Fibroblast of skin of left quadriceps (primary cell): Measurements from ENCODE around the gene GPR180.
A peak's percentile ranks its signal among the peaks of the same experiment; 100 is the strongest.

Experiments used
- DNase-seq, 2 experiments: peaks; one replicate each; pipeline ENCODE4 v3.0.0-alpha.2; 2013; ENCODE audit warnings: low read depth in 2 of 2

The GPR180 gene

DNA sequence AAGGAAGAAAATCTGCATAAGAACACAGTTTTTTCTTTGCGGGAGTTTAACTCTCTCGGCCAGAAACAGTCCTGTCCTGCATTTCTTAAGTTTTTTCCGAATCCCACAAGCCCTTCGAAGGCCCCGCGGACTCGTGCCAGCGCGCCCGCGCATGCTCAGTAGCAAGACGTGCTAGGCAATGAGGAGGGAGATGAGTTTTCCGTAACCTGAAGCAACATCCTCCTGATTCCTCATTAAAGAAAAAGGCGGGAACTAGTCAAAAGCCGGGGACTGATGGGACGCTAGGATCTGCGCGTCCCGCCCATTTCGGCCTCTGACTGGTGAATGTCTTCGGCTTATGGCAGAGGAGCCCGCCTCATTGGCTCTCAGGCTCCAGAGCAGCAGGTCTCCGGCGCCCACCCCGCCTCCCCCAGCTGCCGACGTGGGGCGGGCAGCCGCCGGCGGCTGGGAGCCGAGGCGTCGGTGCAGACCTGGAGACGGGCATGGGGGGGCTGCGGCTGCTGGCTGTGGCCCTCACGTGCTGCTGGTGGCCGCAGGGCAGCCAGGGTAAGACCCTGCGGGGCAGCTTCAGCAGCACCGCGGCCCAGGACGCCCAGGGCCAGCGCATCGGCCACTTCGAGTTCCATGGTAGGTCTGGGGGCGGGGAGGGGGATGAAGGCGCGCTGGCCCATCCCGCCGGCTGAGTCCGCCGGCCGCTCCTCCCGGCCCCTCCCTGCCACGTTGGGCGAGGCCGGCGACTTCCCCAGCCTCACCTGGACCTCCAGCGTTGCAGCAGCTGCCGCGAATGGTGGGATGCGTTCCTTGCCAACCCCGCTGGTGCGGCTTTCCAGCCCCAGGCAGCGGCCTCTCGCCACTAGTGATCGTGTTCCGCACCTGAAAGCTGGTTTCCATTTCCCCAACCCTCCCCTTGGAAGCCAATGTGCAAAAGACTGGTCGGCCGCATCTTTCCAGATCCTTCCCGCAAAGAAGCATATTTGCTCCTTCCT lies at the start of gene GPR180:
GPR180 (plus strand) TSS at position 412 of the 986 bp plus-strand sequence; CDS start at position 483, 71 bp downstream.
- peak; percentile 99 to 100 for DNase-seq

DNA sequence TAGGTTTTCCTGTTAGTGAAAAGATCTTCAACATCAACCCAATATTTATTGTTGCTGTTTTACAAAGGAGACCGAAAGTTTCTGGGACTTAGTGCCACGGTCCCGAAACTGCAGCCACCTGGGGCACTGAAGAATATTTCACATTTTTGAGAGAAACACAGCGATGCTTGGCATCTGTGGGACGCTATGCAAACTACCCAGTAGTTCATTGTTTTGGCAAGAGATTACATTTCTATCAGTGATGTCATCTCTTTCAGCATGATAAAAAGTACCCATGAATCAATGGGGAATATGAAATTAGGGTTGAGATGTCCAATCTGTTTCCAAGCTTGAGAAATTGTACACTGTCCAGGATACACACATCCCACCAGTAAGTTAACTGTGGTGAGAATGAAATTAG lies 49.6 kb upstream of the GPR180 start:
- no peak for DNase-seq

DNA sequence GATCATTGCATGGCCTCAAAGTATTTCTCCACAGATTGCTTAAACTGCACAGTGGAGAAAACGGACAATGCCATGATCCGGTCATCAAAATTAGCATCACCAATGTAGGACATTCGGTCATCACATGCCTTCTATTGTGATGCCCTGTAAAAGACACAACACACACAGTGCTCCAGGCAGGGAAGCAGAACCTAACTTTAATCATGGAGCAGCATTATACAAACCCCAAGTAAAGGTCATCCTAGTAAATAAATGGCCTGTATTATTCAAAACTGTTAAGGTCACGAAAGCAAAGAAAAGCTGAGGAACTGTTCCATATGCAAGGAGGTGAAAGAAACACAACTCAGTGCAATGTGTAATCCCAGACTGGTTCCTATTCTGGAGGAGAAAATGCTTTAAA lies 47.9 kb upstream of the GPR180 start:
- no peak for DNase-seq

DNA sequence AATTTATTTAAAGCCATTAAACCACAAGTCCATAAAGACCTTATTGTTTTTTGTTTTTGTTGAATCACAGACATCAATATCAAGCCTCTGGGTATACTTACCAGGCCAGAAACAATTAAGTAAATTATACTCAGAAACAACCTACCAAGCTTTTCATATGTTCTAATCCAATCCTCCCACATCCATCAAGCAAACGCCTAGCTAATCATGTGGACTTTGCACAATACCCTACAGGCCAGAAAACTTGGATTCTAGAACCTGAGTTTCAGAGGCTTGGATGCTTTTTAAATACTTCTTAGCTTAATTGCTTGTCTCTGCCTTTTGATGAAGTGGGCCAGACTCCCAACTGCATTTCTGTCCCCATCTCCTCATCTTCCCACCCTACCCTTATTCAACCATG lies 45.6 kb upstream of the GPR180 start:
- no peak for DNase-seq

DNA sequence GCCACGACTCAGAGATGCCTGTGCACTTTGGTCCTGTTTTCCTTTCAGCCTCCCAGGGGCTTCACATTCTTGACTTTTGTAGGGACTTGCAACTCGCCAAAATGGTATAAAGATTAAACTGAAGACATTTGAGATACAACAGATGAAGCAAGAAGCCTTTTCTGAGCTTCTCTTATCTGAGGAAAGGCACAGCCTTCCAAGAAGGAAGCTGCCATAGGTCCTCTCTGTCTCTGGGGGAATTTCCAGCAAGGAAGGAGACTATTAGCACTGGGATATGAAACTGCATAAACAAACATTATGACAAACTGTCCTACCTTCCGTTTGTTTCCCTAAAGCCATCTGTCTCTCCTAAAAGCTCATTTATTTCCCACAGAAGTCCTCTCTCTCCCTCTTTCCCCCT lies 45.0 kb upstream of the GPR180 start:
- DNase-seq = no peak

DNA sequence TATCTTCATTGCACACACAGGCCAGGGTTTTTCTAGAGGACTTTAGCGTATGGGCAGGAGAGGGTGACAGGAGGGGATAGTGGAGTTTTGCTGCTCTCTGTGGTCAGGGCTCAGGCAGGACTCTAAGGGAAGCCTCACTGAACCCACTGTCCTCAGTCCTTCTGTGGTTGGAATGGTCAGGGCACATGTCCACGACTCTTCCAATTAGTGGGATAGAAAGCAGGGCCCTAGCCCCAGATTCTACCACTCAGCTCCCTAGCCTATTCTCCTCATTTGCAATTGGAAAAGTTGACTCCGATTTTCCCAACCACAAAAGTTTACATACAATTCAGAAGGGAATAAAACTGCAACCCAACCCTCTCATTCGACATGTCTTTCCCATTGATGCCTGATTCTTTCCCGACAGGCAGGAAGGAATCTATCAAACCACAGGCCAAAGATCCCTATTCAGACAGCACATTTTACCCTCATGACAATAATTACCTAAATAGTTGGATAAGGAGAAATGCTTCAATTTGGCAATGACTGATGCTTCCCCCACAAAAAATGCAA lies 43.9 kb upstream of the GPR180 start:
- DNase-seq = no peak

DNA sequence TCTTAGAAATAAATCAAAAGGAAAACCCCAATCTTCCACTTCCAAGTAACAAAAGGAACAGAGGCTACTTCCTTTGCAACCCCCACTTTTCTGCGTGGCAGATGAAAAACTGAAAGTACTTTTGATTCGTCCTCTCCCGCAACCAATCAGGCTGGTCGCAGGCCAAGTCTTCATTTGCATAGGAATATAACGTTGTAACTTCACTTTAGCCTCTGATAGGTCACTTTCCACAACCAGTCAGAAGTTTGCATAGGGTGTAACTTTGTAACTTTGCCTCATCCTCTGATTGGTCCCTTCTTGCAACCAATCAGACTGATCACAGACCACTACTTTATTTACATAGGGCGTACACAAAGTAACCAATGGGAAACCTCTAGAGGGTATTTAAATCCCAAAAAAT lies 42.9 kb upstream of the GPR180 start:
- DNase-seq = no peak

DNA sequence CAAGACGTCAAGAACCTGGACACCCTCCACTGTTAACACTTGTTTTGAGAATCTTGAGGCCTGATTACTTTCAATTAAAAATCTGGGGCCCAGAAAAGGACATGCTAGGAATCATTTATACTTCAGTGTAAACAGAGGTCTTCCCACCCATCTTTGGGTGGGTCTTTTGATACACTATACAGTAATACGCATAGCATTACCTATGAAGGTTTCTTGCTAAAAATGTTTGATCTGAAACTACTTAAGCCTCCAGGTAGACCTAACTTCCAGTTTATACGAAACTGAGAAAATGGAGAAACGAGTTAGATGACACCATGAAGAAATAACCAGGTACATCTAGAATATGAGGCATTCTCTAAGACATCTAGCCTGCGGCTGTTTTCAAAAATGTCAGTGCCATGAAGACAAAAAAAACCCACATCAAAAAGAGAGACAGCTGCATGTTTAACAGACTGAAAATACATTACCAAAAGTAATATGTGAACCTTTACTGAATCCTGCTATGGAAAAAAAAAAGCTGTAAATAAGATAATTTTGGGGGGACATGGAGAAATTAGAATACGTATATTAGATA lies 42.3 kb upstream of the GPR180 start:
- no peak for DNase-seq

DNA sequence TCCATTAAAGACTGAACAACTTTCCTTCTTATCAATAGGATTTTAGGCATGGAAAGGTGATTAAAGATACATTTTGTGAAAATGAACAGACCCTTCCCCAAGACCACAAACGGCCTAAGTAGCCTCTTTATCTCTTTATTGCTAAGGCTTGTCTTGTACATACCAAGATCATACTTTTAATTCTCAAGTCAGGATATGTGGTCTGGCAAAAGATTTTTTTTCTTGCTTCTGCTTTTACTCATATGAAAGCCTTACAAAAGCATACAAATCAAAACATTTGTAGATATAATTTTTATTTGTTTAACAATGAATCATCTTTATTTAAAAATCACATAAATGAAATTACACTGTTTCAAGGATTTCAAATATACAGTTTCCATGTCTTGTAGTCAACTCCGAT lies 41.5 kb upstream of the GPR180 start:
- no peak for DNase-seq

DNA sequence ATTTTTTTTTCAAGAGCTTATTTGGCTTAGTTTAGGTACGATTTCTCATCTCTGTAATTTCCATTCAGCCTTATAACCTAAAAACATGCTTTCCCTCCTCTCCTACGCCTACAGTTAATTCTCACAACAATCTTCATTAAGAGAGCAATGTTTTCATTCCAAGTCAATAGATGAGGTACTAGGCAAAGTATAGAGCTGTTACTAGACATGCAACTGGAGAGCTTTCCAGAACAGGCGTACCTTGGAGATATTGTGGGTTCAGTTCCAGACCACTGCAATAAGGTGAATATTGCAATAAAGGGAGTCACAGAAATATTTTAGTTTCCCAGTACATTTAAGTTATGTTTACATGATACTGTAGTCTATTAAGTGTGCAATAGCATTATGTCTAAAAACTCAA lies 40.5 kb upstream of the GPR180 start:
- no peak for DNase-seq

DNA sequence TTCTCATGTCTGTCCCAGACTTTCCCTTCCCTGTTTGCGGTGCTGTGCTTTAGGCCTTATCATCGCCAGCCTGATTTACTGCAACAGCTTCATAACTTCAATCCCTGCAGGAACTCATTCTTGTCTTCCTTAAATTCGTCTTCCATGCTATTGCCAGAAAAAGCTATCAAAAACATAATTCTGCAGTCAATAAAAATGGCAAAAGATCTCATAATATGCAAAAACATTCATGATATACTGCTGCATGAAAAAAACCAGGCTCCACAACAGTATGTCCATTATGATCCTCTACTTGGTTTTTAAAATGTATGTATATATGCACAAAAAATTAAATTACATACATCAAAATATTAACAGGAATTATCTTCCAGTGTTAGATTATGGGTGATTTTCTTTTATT lies 34.1 kb upstream of the GPR180 start:
- no peak for DNase-seq

DNA sequence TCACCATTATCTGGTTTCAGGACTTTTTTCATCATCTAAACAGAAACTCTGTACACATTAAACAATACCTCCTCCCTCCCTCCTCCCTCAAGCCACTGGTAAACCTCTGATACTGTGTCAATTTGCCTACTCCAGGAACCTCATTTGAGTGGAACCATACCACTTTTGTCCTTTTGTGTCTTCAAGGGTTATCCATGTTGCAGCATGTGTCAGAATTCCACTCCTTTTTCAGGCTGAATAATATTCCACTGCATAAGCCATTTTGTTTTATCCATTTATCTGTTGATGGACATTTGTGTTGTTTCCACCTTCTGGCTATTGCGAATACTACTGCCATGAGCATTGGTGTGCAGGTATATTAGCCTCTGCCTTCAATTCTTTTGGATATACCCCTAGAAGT lies 33.2 kb upstream of the GPR180 start:
- no peak for DNase-seq

DNA sequence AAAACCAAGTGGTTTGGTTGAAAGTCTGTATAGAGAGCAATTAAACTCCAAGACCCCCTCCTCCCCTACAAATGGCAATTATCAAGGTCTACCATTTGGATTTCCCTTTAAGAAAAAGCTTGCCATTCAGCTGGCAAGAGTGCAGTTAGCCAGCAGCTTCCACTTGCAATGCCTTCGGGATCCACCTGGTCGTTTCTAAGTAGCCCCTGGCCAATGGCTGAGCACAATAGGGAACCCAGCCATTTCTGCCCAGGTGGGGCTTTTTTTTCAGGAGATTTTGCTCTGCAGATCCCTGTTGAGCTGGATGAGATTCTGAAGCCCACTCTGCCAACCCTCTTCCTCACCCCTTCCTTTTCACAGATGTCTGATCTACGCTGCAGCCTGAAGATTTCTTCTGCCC lies 32.0 kb upstream of the GPR180 start:
- DNase-seq = no peak

DNA sequence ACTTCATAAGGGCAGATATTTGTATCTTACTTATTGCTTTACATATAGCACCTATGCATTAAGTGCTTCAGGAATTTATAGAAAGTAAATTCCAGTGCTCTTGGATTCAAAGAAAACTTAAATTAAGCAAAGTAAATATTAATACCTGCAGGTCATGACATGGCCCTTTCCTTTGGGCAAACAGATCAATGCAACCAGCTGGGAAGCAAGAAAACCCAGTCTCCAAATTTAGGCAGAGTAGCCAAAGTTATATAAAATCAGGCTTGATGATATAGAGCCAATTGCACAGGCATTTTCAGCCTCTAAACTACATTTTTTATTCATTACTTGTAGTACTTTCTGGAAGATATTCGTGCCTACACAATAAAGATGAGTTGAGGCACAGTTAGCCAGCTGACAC lies 22.6 kb upstream of the GPR180 start:
- DNase-seq = no peak

DNA sequence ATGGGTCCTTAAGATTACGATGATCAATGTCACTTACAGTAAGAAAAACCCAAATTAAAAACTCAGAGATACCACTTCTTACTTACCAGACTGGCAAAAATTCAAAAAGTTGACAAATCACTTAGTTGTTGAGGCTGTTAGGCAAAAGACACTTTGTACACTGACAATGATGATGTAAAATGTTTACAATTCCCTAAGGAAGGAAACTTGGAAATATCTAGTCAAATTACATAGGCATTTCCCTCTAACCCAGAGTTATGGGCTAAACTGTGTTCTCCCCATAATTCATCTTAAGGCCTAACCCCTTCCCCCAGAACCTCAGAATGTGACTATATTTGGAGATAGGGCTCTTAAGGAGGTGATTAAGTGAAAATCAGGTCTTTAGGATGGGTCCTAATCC lies 17.7 kb upstream of the GPR180 start:
- DNase-seq = no peak

DNA sequence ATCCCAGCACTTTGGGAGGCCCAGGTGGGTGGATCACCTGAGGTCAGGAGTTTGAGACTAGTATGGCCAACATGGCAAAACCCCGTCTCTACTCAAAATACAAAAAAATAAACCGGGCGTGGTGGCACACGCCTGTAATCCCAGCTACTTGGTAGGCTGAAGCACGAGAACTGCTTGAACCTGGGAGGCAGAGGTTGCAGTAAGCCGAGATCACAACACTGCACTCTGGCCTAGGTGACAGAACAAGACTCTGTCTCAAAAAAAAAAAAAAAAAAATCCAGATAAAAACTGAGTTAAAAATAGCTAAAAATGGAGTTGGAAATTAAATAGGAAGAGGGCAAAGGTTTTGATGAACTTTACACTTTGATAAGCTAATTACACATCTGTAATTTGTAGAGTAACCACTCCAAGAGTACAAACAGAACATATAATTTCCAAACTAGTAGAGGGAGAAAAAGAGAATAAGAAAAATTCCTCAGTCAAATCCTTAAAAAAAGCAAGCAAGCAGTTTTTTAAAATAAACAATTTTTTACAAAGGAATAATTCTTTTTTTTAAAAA lies 16.0 kb upstream of the GPR180 start:
- DNase-seq = no peak

DNA sequence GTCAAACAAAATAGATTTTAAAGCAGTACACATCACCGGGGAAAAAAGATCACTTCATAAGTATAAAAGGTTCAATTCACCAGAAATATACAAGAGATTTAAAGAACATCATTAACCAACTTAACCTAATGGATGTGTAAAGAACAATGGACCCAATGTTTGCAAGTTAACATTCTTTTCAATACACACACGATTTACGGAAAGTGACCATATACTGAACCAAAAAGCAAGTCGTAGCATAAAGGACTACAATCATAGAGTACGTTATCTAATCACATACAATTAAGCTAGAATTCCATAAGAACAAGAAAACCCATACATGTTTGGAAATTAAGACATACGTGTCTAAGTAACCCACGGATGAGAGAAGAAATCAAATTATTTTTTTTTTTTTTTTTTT lies 15.3 kb upstream of the GPR180 start:
- DNase-seq = no peak

DNA sequence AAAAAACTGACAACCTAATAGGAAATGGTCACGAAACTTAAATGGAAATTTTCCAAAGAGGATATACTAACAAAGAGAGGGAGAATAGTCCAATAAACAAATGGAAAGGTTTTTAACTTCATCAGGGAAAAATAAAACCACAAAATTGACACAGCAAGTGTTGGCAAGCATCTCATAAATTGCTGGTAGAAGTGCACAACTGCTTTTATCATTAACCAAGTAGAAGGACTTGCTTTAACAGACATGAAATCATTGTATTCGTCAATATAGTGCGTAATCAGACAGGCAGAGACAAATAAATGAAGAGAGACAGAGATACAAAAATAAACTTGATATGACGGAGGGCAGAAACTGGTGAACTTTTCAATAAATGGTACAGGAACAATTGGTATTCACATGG lies 13.1 kb upstream of the GPR180 start:
- DNase-seq = no peak

DNA sequence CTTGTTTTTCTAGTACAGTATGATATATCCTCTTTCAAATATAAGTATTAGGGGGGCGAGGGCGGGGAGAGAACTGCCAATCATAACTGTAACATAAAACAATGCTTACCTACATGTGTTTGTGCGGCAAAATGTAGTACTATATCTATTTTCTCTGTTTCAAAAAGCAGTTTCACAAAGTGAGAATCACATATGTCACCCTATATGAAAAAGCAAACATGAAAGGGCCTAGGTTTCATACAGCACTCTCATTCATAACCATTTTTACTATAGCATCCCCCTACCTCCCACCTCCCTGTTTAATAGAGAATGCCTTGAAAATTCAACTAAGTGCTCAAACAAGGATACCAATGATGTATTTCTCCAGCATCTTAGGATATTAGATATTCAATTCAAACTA lies 10.9 kb upstream of the GPR180 start:
- no peak for DNase-seq

DNA sequence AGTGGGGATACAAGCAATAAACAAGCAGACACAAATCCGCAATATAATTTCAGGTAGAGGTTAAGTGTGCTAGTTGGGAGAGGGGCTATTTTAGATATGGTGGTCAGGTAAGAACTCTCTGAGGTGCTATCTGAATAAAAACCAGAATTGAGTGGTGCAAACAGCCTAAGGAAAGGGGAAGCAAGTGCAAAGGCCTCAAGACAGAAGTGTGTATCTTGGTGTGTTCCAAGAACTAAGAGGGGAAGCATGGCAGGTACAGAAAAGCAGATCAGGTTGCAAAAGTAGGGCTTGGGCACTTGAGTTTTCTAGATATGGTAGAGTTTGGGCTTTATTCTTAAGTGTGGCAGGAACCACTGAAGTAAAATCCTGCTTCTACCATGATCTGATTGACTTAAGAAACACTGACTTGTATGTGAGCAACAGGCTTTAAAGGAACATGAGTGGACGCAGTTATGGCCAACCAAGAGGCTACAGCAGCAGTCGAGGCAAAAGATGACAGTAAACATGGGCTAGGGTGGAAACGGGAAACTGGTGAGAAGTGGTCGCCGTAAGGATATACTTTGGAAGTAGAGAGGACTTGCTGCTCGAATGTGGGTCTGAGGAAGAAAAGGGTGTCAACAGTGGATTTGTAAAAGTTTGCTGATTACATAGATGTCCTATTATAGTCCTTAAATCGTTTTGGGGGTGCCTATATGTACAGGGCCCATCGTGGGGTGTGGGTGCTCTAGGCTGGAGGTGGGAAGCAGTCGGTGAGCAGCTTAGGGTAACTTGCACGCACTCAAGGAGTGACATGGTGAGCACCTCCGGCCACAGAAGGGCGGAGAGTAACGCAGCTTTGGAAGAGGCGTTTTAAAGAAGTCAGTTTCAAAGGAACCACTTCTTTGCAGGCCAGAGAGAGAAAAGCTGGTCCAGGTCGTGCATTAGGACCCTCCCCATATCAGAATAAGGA lies 6.4 kb upstream of the GPR180 start:
- no peak for DNase-seq

DNA sequence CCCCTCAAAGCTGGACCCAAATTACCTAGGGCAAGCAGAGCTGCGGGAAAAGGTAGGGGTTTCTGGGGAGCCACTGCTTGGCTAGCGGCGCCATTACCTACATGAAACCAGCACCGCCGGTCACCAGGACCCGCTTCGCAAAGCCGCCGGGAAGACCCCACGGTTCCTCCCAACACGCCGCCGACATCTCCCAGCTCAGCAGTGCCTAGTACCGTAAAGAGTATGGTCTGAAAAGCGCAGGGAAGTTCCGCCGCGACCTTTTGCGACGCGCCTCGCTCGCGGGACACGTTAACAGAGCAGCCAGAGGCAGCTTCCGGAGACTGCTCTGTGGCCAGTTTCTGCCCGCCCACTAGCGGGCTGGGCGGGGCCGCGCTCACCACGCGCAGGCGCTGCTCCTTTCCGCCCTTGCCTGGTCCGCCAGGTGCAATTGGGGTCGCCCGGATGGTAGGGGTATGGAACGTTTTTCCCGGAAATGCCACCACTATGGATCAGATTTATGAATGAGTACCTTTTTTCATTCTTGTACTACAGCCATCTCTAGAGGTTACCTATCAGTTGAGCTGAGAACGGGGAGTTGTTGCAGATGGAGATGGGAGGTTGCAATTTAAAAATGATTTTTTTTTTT lies 5.6 kb upstream of the GPR180 start, which contains the start of gene TGDS:
TGDS (minus strand) TSS at position 203 of the 625 bp plus-strand sequence; CDS start at position 187, 16 bp downstream.
- peak; percentile 80 to 82 for DNase-seq
